GM18499 (cell line): Measurements from ENCODE around the gene SCN5A.

Source experiments
- ATAC-seq: cut with Tn5 transposase; IDR thresholded peaks from one replicate; pipeline ENCODE4 v1.9.1; 2021; ENCODE audit warnings: moderate number of reproducible peaks; ENCODE audit not compliant: insufficient read depth, unreplicated experiment

The SCN5A gene

DNA sequence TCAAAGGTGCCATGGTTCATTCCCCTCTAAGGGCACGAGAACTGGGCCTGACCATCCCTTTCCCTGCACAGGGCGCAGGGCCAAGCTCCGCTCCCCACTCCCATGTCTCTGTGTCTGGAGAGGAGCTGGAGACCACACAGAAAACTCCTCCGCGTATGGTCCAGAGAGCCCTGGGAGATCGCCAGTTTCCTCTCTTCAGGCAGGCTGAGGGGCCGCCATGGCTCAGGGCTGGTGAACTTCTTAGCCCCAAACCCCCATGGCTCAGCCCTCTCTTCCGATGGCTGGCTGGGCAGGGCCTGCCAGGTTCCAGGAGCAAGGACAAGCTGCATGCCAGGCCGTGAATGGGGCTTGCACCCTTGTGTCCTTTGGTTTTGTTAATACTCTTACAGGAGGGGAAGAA, 100.4 kb downstream of the SCN5A start:
- ATAC-seq, result no peak

DNA sequence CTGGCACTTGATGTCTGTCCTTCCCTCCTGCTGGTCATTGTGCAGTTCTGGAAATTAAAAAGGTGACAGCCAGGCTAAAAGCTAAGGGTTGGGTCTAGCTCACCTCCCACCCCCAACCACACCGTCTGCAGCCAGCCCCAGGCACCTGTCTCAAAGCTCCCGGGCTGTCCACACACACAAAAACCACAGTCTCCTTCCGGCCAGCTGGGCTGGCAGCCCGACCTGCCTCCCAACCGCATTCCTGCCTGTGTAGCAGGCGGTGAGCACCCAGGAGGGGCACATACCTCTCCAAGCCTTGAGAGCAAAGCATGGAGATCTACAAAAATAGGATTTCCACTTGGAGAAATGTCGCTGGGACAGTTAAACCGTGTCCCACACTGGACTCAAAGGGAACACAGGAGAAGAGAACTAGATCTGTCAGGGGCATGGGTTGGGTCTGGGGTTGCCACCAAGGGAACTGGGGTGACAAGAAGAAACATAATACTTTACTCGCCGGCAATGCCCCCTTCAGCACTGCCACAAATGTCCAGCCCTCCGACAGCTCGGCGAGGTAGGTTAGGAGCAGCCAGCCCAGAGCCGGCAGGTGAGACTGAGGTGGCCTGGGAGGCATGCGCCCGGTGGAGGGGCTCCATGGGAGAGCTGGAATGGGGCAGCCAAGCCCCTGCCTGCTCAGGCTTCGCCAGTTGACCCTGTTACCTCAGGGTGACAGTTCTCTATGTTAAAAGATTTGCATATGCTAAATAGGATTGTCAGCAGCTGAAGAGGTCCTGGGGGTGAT, 101.1 kb downstream of the SCN5A start:
- no peak for ATAC-seq

GRCh38 chr3:38545983-38546382, 103.5 kb downstream of the SCN5A start:
- ATAC-seq, result no peak

DNA sequence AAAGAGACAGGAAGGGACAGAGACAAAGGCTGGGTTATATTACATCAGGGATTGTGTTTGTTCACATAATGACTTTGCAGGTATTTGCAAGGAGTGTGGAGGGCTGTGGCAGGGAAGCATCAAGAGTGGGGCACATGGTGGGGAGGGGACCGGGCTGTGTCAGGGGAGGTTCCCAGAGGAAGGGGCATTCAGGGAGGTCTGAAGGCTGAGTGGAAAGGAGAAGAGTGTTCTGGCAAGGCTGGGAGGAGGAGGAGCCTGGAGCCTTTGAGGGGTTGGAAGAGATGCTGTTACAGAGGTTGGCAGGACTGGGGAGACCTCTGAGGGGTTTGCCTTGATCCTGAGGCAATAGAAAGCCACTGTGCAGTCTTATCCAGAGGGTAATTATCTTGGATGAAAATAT, 103.9 kb downstream of the SCN5A start:
- ATAC-seq, result no peak

DNA sequence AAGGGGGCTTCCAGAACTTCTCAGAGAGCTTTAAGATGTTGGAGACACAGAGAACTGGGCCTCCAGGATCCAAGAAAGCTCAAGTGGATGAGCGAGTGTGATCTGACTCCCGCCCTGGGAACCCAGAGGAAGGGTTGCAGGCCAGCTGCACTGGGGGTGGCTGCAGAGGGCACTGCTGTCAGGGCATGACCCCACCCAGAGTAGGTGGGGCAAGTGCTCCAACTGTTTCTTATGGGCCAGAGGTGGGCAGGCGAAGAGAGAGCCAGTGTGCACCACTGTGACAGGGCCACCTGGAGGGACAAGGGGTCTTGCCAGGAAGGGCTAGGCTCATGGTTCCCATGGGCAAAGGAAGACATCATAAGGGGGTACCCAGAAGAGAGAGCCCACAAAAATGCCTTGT, 104.6 kb downstream of the SCN5A start:
- ATAC-seq, result no peak

DNA sequence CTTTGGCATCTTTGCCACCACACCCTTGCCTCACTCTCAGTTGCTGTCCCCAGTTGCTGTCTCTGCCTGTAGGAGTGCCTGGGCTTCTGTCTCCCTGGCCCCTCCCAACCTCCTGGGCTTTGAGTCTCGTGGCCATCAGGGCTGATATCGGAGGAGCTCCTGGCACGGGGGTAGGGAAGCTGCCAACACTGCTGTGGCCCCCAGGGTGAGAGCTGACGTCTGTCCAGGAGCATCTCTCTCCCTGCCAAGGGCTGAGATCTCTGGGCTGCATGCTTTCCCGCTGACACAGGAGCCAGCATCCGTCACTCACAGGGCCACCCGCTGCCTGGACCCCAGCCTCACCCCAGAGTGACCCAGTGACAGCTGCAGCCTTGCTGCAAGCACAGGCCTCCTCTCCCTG, 105.9 kb downstream of the SCN5A start:
- ATAC-seq, result no peak

GRCh38 chr3:38542401-38543298, 106.8 kb downstream of the SCN5A start:
- no peak for ATAC-seq

DNA sequence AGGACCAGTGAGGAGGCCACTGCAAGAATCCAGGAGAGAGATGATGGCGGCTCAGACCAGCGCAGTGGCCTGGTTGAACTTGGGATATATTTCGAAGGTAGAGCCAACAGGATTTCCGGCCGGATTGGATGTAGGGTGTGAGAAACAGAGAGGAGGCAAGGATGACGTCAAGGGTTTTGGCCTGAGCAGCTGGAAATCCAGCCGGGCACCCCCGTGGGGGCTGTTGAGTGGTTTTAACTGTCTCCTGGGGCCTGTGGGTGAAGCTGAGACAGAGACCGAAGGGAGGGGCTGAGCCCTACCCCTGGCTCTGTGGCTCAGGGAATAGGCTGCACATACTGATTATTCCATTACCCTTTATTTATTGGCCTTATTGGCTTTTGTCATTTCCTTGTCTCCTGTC, 107.7 kb downstream of the SCN5A start:
- no peak for ATAC-seq

DNA sequence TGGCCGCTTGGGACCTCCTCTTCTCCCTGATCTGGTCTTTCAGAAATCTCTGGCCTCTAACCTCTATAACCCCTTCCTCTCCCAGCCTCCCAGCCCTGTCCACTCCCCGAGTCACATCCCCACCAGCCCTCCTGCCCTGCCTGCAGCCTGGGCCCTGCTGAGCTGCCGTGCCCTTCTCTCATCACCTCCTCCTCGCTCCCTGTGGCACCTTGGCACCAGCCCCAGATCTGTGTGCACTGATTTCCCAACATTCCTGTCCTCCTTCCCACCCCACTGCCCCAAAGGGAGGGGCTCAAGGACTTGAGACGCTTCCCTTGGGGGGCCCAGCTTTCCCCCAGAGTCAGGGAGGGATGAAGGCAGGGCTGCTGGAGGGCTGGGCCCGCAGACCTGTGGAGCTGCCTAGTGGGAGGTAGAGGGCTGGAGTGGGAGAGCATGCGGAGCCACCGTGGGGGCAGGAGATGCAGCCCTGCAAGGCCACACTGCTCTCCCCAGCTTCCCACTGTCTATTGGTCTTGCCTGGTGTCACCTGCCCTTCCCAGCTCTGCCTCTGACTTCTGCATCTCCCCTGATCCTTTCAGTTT, 110.6 kb downstream of the SCN5A start:
- ATAC-seq, result no peak

DNA sequence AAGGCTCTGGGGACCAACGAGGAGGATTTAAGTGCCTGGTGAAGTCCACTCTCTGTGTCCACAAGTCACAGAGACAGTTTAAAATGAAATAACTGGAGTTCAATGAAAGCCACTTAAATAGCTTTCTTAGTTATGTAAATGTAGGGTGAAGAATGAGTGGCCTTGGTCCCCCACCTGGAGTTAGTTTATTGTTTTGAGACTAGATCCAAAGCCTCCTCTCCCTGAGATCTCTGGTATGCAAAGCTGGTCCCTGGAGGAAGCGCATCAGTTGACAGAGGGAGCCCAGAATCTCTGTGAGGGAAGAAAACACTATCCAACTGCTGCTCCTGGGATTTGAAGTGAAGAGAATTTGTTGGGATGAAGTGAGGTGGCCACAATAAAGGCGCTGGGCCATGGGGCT, 112.8 kb downstream of the SCN5A start:
- ATAC-seq, result no peak

DNA sequence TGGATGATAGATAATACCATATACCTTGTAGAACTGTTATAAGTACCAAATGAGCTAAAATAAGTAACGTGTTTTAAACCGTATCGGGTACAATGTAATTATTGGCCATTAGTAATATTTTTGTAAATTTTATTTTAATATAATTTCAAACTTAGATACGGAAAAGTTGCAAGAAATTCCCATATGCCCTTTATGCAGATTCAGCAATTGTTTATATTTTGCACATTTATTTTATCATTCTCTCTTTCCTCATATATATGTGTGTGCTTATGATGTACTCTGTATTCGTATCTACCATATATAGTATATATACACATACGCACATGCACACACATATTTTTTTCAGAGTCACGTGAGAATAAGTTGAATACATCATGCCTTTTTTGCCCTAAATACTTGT, 114.9 kb downstream of the SCN5A start:
- ATAC-seq, result no peak

DNA sequence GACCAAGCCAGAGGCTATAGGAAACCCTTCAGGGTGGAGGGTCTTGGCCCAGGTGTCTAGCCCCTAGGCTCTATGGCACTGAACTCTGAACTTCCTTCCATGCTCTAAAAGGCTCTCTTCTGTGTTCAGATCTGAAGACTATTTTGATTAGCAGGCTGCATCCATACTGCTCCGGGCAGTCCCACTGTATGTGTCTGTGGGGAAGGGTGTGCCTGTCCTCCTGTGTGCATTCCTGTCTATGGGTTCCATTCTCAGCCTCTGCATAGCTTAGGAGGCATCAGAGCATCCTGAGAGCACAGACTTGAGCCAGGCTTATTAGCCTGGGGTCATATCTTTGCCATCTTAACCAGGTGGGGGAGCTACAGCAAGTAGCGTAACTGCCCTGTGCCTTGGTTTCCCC, 115.3 kb downstream of the SCN5A start:
- no peak for ATAC-seq

GRCh38 chr3:38533285-38533976, 116.1 kb downstream of the SCN5A start:
- no peak for ATAC-seq

- ATAC-seq, result no peak
Observed at GRCh38 chr3:38532529-38532928, 117.0 kb downstream of the SCN5A start.

DNA sequence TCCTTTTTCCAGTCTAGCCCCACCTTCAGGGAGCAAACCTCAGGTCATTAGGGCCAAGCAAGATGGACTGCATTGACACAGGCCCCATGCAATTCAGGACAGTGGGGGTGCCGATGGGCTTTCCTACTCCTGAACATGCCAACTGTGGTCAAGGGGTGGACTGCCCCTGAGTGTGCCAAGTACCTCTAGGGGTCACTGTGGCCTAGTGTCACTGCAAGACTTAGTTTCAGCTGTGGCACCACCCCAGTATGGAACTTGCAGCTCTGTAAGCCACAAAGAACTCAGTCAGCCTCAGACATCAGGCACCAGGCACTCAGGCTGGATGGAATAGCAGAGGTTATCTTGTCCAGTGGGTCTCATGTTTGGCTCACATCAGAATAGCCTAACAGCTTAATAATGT, 121.0 kb downstream of the SCN5A start:
- no peak for ATAC-seq

GRCh38 chr3:38526792-38527191, 122.7 kb downstream of the SCN5A start:
- ATAC-seq, result no peak

DNA sequence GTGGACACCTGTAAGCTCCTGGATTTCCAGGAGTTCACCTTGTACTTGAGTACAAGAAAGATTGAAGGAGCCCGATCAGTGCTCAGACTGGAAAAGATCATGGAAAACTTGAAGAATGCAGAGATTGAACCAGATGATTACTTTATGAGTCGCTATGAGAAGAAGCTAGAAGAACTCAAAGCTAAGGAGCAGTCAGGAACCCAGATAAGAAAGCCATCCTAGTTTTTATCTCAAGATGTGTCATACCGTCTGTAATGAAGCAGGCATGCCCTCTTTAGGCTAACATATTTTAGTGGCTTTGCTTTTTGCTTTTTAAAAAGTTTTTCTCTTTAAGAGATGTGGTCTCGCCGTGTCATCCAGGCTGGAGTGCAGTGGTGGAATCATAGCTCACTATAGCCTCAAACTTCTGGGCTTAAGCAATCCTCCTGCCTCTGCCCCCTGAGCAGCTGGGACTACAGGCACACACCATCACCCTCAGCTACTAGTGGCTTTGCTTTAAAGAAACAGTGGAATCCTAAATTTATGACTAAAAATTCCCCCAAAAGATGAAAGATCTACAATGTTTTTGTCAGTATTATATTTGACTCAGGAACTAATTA, 125.2 kb downstream of the SCN5A start:
- ATAC-seq, result no peak

DNA sequence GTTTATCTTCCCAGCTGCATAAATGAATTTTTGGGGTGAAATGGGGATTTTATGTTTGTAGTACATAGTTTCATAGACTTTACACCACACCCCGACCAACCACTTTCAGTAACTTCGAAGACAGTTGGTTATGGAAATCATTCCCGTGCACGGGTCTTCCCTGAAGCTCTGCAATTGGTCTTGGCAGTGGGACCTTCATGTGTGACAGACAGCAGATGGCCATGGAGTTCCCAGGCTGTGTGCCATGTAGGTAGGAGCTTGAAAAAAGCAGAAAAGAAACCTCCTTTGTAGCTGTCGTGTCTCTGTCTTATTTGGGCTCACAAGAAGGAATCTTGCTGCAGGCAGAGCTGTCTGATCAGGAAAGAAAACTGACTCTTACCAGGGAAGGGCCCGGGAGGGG, 127.5 kb downstream of the SCN5A start:
- ATAC-seq, result no peak

DNA sequence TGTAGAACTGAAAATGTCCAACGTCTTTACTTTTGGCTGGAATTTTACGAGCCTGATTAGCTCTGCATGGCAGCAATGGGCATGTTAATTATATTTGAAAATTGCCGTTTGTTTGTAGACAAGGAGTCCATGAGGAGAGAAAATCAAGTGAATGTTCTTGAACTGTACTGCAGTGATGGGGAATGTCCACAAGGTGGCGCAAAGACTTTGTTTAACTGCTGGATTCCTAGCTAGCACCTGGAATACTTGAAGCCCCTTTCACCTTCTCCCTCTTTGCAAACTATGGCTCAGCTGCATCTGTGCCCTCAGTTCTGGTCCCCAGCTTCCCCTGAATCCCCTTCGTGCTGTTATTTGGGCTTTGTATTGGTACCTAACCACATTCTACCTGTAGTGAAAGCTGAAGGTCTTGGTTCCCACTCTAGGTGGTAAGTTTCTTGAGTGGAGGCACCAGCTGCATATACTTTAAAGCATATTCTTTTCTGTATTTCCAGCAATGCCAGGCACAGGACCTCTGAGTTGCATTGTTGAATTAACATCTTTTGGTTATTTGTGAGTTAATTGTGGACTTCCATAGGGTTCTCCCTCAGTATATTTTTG, 128.0 kb downstream of the SCN5A start:
- no peak for ATAC-seq

- no peak for ATAC-seq
Observed at GRCh38 chr3:38519651-38520050, 129.8 kb downstream of the SCN5A start.
